Natural killer cell (primary cell): Measurements from ENCODE around the gene HSD17B4. TPM values are rescaled to one million over a fixed set of nuclear protein-coding genes. Genes with fewer than 3 reads are reported as not detected.
"Not testable (repeated sequence)": the region's sequence is repeated elsewhere in the genome, so short reads cannot be mapped to it uniquely, and the experiment has no call there.

Experiments used
- ATAC-seq, 3 donors: fragments of 150-1000 bp in 2 of 3; fragments of 200-7000 bp in 1 of 3; cut with Tn5 transposase; 1 replicate in 1 of 3; 2 replicates in 2 of 3; pipeline ENCODE4 v1.10.0; 2021; ENCODE audit warnings: mild to moderate bottlenecking in 2 of 3, moderate library complexity in 2 of 3
- DNase-seq, 2 donors: peaks; one replicate each; pipeline versions ENCODE4 v3.0.0 to v3.0.0-alpha.2; 2013 to 2021; ENCODE audit warnings: mixed read lengths in 1 of 2
- H3K27ac ChIP-seq: one replicate; pipeline ENCODE4 v1.5.1; 2013; ENCODE audit warnings: mild to moderate bottlenecking, low read length
- H3K27me3 ChIP-seq: one replicate; pipeline ENCODE4 v1.6.1; 2013; ENCODE audit warnings: low read length; ENCODE audit not compliant: control insufficient read depth, insufficient read depth
- H3K36me3 ChIP-seq: one replicate; pipeline ENCODE4 v1.6.1; 2013; ENCODE audit warnings: low read length; ENCODE audit not compliant: control insufficient read depth, insufficient read depth
- H3K4me1 ChIP-seq: one replicate; pipeline ENCODE4 v1.6.1; 2013; ENCODE audit warnings: low read length; ENCODE audit not compliant: control insufficient read depth, insufficient read depth
- H3K4me3 ChIP-seq: one replicate; pipeline ENCODE4 v1.5.1; 2013; ENCODE audit warnings: low read length
- H3K9me3 ChIP-seq: one replicate; pipeline ENCODE4 v1.6.1; 2013; ENCODE audit warnings: low read length; ENCODE audit not compliant: control insufficient read depth, insufficient read depth
- H3K27ac Mint-ChIP-seq, 2 donors: one replicate each; pipeline ENCODE4 v1.8.0; 2022; ENCODE audit warnings: mild to moderate bottlenecking in 2 of 2, mixed read lengths in 2 of 2, moderate library complexity in 1 of 2
- H3K27me3 Mint-ChIP-seq, 2 donors: one replicate each; pipeline ENCODE4 v1.8.0; 2022; ENCODE audit warnings: low read depth in 2 of 2, mixed read lengths in 2 of 2
- H3K36me3 Mint-ChIP-seq: one replicate; pipeline ENCODE4 v1.8.0; 2022; ENCODE audit warnings: mixed read lengths
- H3K4me1 Mint-ChIP-seq, 2 donors: one replicate each; pipeline ENCODE4 v1.8.0; 2022; ENCODE audit warnings: mixed read lengths in 2 of 2
- H3K4me3 Mint-ChIP-seq: one replicate; pipeline ENCODE4 v1.8.0; 2022; ENCODE audit warnings: mild to moderate bottlenecking, moderate library complexity, mixed read lengths
- H3K9me3 Mint-ChIP-seq, 2 donors: one replicate each; pipeline ENCODE4 v1.8.0; 2022; ENCODE audit warnings: mixed read lengths in 2 of 2
- WGBS: methylation state at CpG from one replicate; pipeline ENCODE4 v1.1.7; 2013; ENCODE audit warnings: missing lambda C conversion rate; ENCODE audit not compliant: insufficient coverage; 5-methylcytosine and 5-hydroxymethylcytosine counted together
- intact Hi-C: fragments of 100-400 bp; cut with micrococcal nuclease; formaldehyde crosslinking; loops from one replicate; pipeline ENCODE4 v1.14.2; 2022
- total RNA-seq, 4 donors: library from RNA; stranded (reverse); fragments of 120-200 nt in 1 of 4; gene quantifications; one replicate each; pipeline versions ENCODE4 v1.2.3 to v1.2.4, GENCODE V29; 2013 to 2022
- TF ChIP-seq, protein P1 (sequence below): fragments of 200-600 bp; IDR thresholded peaks from one replicate; pipeline ENCODE4 v1.8.0; 2022; ENCODE audit warnings: antibody characterized with exemption

Gene HSD17B4
- total RNA-seq, 3 donors from 2014 or later (not counting 1 experiment from before 2014, with no cell fraction given): 38.2 to 76.9 (median 51.9) TPM

DNA sequence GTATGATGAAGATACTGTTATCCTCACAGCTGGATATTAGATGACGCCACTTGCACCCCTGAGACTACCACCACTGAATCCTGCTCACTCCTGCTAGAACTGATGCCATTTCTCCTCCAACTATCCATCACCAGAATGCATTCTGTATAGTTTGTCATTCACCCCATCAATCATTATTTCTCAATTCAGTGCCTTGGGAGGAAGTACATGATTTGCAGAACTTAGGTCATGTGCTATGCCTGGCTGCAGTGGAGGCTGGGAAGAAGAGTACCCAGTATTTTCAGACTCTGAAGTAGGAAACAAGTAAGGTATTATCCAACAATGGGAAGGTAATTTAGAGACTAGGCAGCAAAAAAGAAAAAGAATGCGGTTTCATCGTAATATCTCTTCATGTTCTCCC is 26.2 kb upstream of the HSD17B4 start:
- H3K4me3 Mint-ChIP-seq: no peak overlapping the region
- no peaks in the 10 kb centered on the region for H3K36me3 Mint-ChIP-seq
- Histone ChIP-seq H3K36me3 (no peaks in the 10 kb centered on the region), H3K27me3 (no peaks in the 10 kb centered on the region), H3K4me1 (no peaks in the 10 kb centered on the region), H3K27ac (no peak overlapping the region), H3K9me3 (no peaks in the 10 kb centered on the region), H3K4me3 (no peak overlapping the region)
- H3K27me3 Mint-ChIP-seq: no peaks in the 10 kb centered on the region
- intact Hi-C loops: no loop called here
- WGBS: 89% methylated on average over 2 of the region's 3 CpGs
- DNase-seq (no peak), ATAC-seq (no peak)
- H3K27ac Mint-ChIP-seq: no peak overlapping the region
- H3K4me1 Mint-ChIP-seq: no peaks in the 10 kb centered on the region
- H3K9me3 Mint-ChIP-seq: no peaks in the 10 kb centered on the region
- TF ChIP-seq, protein P1, sequence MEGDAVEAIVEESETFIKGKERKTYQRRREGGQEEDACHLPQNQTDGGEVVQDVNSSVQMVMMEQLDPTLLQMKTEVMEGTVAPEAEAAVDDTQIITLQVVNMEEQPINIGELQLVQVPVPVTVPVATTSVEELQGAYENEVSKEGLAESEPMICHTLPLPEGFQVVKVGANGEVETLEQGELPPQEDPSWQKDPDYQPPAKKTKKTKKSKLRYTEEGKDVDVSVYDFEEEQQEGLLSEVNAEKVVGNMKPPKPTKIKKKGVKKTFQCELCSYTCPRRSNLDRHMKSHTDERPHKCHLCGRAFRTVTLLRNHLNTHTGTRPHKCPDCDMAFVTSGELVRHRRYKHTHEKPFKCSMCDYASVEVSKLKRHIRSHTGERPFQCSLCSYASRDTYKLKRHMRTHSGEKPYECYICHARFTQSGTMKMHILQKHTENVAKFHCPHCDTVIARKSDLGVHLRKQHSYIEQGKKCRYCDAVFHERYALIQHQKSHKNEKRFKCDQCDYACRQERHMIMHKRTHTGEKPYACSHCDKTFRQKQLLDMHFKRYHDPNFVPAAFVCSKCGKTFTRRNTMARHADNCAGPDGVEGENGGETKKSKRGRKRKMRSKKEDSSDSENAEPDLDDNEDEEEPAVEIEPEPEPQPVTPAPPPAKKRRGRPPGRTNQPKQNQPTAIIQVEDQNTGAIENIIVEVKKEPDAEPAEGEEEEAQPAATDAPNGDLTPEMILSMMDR: no peak

DNA sequence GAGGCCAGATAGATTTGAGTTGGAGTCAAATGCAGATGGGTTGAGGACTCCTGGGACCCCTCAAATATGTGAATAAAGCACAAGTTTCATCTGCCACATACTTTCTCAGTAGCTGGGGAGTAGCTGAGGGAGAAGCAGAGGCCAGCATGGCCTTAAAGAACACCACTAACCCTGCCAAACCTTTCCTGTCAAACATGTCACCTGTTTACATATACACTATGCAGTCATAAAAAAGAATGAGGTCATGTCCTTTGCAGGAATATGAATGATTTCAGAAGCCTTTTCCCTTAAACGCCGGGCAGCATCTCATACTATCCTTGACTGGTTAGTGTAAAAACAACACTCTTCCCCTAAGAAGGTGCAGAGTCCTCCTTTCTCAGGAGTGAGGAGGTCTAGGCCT is 25.2 kb upstream of the HSD17B4 start:
- Histone ChIP-seq H3K27ac (no peak overlapping the region), H3K27me3 (no peaks in the 10 kb centered on the region), H3K9me3 (no peaks in the 10 kb centered on the region), H3K36me3 (no peaks in the 10 kb centered on the region), H3K4me3 (no peak overlapping the region), H3K4me1 (no peaks in the 10 kb centered on the region)
- Mint-ChIP-seq H3K9me3 (no peaks in the 10 kb centered on the region), H3K27me3 (no peaks in the 10 kb centered on the region), H3K4me1 (no peaks in the 10 kb centered on the region), H3K4me3 (no peak overlapping the region), H3K36me3 (no peaks in the 10 kb centered on the region), H3K27ac (no peak overlapping the region)
- TF ChIP-seq, protein P1: no peak
- intact Hi-C loops: no loop called here
- ATAC-seq (no peak), DNase-seq (no peak)
- WGBS: 100% methylated on average over 2 of the region's 2 CpGs

DNA sequence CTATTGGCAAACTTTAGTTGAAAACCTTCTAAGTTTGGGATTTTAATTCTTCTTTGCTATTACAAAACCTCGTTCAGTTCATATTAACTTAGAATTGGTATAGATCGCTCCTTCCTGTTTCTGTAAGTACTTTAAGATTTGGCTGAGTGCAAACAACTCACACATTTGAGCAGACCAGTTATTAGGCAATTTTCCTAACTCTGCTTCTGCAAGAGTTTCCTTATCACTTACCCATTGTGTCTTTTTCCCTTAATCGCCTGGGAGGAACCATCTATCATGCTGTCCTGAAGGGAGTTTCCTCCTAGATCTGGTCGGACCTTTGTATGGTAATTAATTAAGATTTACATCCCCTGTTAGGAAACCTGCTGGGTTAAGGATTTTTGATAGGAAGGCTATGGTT is 24.7 kb upstream of the HSD17B4 start:
- H3K27me3 Mint-ChIP-seq, H3K9me3 ChIP-seq, H3K9me3 Mint-ChIP-seq, H3K4me1 Mint-ChIP-seq, ATAC-seq, H3K4me3 ChIP-seq, H3K27ac ChIP-seq, H3K36me3 Mint-ChIP-seq, DNase-seq, H3K4me1 ChIP-seq, H3K4me3 Mint-ChIP-seq, intact Hi-C loops, H3K27ac Mint-ChIP-seq, H3K27me3 ChIP-seq, H3K36me3 ChIP-seq: not testable (repeated sequence)
- WGBS: 67% methylated on average over 3 of the region's 4 CpGs

DNA sequence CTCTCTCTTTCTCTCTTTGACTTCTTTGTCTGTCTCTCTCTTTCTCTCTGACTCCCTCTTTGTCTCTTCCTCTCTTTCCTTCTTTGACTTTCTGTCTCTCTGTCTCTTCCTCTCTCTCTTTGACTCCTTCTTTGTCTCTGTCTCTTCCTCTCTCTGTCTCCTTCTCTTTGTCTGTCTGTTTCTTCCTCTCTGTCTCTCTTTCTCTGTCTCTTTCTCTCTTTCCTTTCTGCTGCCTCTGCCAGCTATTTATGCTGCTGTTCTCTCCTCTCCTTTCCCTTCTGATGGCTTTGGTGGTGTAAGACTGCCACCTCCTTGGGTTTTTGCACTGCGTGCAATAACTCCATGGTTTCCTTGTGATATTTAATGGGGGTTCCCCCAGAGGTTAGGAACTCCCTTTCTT is 24.1 kb upstream of the HSD17B4 start:
- DNase-seq, H3K27me3 ChIP-seq, H3K27ac Mint-ChIP-seq, H3K9me3 Mint-ChIP-seq, H3K27me3 Mint-ChIP-seq, ATAC-seq, H3K4me1 Mint-ChIP-seq, H3K4me3 ChIP-seq, H3K36me3 ChIP-seq, intact Hi-C loops, H3K36me3 Mint-ChIP-seq, H3K9me3 ChIP-seq, H3K4me3 Mint-ChIP-seq, H3K27ac ChIP-seq, H3K4me1 ChIP-seq: not testable (repeated sequence)
- WGBS: no CpG with 5 or more reads among the region's 1 CpG

DNA sequence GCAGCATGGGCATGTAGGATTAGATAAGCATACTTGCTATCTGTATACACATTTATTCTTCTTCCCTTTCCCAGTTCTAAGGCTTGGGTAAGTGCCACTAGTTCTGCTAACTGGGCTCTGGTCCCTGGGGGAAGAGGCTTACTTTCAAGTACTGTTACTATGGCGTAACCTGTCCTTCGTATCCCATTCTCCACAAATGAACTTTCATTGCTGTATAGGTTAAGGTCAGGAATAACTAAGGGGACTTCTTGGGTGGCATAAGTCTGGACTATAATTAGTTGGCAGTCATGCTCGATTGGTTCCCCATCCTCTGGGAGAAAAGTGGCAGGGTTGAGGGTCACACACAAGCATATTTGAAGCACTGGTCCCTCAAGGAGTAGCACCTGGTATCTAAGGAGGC is 23.7 kb upstream of the HSD17B4 start:
- intact Hi-C loops, H3K9me3 Mint-ChIP-seq: not testable (repeated sequence)

DNA sequence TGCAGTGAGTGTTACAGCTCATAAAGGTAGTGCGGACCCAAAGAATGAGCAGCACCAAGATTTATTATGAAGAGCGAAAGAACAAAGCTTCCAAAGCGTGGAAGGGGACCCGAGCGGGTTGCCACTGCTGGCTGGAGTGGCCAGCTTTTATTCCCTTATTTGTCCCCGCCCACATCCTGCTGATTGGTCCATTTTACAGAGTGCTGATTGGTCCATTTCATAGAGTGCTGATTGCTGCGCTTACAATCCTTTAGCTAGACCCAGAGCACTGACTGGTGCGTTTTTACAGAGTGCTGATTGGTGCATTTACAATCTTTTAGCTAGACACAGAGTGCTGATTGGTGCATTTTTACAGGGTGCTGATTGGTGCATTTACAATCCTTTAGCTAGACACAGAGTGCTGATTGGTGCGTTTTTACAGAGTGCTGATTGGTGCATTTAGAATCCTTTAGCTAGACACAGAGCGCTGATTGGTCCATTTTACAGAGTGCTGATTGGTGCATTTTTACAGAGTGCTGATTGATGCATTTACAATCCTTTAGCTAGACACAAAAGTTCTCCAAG is 19.5 kb upstream of the HSD17B4 start:
- ATAC-seq, DNase-seq, H3K4me3 Mint-ChIP-seq, H3K27ac ChIP-seq, H3K36me3 Mint-ChIP-seq, H3K36me3 ChIP-seq, H3K4me1 Mint-ChIP-seq, H3K9me3 Mint-ChIP-seq, intact Hi-C loops, H3K27me3 ChIP-seq, H3K4me3 ChIP-seq, H3K4me1 ChIP-seq, H3K9me3 ChIP-seq, H3K27ac Mint-ChIP-seq: not testable (repeated sequence)
- peaks cover 10 to 12% of the 10 kb centered on the region in 2 donors for H3K27me3 Mint-ChIP-seq
- WGBS: 96% methylated on average over 9 of the region's 10 CpGs

More for the DNA sequence above, 23.7 kb upstream of the HSD17B4 start:
- H3K27me3 ChIP-seq, H3K36me3 ChIP-seq, ATAC-seq, H3K4me1 ChIP-seq, H3K36me3 Mint-ChIP-seq, H3K27ac ChIP-seq, H3K27me3 Mint-ChIP-seq, H3K4me1 Mint-ChIP-seq, H3K9me3 ChIP-seq, DNase-seq, H3K4me3 ChIP-seq, H3K4me3 Mint-ChIP-seq, H3K27ac Mint-ChIP-seq: not testable (repeated sequence)
- 80% methylated on average over 1 of the region's 3 CpGs for WGBS
